ENCODE results near the gene NUDT1. TPM values are rescaled to one million over a fixed set of nuclear protein-coding genes. Genes with fewer than 3 reads are reported as not detected.

Gene NUDT1
- total RNA-seq, 2 donors from 2014 or later = 12.2 to 14.2 TPM

DNA sequence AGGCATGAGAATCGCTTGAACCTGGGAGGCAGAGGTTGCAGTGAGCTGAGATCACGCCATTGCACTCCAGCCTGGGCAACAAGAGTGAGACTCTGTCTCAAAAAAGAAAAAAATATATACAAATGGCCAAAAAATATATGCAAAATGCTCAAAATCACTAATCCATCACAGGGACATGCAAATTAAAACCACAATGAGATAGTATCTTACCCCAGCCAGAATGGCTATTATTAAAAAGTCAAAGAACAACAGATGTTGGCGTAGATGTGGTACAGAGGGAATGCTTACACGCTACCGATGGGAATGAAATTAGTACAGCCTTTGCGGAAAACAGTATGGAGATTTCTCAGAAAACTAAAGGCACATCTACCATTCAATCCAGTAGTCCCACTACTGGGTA lies 54.8 kb downstream of the NUDT1 start:
- DNase-seq (ENCODE audit: low spot score) = no peak
- Histone ChIP-seq H3K4me3 (no peak overlapping the region), H3K4me1 (peaks cover 0 to 6% of the 10 kb centered on the region in 2 donors), H3K36me3 (no peaks in the 10 kb centered on the region), H3K9me3 (no peaks in the 10 kb centered on the region), H3K27ac (no peak overlapping the region), H3K27me3 (no peaks in the 10 kb centered on the region)
- TF ChIP-seq, protein P1, sequence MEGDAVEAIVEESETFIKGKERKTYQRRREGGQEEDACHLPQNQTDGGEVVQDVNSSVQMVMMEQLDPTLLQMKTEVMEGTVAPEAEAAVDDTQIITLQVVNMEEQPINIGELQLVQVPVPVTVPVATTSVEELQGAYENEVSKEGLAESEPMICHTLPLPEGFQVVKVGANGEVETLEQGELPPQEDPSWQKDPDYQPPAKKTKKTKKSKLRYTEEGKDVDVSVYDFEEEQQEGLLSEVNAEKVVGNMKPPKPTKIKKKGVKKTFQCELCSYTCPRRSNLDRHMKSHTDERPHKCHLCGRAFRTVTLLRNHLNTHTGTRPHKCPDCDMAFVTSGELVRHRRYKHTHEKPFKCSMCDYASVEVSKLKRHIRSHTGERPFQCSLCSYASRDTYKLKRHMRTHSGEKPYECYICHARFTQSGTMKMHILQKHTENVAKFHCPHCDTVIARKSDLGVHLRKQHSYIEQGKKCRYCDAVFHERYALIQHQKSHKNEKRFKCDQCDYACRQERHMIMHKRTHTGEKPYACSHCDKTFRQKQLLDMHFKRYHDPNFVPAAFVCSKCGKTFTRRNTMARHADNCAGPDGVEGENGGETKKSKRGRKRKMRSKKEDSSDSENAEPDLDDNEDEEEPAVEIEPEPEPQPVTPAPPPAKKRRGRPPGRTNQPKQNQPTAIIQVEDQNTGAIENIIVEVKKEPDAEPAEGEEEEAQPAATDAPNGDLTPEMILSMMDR (IDR thresholded peaks at IDR 0.05) = no peak

DNA sequence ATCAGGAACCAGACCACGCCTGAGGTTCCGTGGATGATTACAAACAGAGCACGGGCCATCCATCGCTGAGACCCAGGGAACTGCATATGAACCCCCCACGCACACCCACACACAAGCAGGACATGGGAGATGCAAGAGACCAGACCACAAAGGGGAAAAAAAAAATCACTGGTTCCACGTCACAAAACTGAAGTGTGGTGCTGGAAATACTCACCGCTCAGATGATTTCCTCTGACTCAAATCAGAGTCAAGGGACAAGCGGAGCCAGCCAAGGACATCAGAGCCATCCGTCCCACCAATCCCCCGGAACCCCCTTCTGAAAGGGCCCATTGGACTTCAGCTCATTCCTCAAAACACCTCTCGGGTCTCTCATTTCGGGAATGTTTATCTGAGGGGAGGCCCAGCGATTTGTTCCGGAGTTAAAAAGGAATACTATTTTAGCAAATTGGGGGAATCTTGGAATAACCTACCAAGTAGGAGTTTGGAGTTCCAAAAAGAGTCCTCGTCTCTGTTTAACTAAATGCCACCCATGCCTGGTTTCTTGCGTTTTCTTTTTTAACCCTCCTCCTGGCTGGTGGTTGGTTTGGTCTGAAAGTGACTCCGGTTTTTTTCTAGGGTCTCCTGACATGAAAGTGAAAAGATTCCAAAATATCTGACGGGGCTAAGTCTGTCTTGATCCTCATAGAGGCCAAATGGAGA lies 57.3 kb downstream of the NUDT1 start:
- Histone ChIP-seq H3K4me3 (no peak overlapping the region), H3K9me3 (no peaks in the 10 kb centered on the region), H3K27me3 (no peaks in the 10 kb centered on the region), H3K36me3 (no peaks in the 10 kb centered on the region), H3K4me1 (peaks cover 0 to 7% of the 10 kb centered on the region in 2 donors), H3K27ac (peak overlapping the region; percentile 2 to 39)
- TF ChIP-seq, protein P1 (IDR thresholded peaks at IDR 0.05) = no peak
- peak; percentile 71 for DNase-seq (ENCODE audit: low spot score)

DNA sequence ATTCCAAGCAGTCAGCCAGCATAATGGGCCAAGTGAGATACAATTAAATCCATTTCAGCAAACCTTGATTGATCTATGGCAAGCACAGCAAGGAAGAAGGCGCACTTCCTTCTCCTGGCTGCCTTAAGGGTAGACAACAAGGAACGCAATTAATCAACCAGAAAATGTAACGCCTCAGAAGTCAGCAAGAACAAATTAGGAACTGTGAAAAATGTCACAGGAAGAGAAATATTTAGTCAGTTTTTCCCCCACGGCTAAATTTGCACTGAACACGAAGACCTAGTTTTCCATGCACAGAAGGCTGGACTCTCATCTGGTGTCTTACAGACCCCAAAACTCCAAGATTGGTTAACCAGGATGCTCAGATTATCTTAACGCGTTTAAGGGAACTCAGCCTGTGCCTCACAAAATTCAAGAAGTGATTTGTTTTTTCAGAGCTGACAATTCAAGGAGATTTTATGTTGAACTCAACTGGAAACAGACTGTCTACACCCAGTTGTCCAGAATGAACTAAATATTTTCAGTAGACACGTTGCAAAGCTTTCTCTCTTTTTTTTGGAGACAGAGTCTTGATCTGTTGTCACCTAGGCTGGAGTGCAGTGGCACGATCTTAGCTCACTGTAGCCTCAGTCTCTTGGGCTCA lies 58.0 kb downstream of the NUDT1 start:
- Histone ChIP-seq H3K36me3 (no peaks in the 10 kb centered on the region), H3K4me1 (peaks cover 0 to 15% of the 10 kb centered on the region in 2 donors), H3K27ac (peak overlapping the region; percentile 2 to 39), H3K27me3 (no peaks in the 10 kb centered on the region), H3K9me3 (no peaks in the 10 kb centered on the region), H3K4me3 (no peak overlapping the region)
- TF ChIP-seq, protein P1 (IDR thresholded peaks at IDR 0.05) = no peak
- no peak for DNase-seq (ENCODE audit: low spot score)

Small RNAs within 50 kb of the gene (microRNA-seq; reads per million reads assigned to microRNA genes)
- gene MIR6836 (ENCODE audit: borderline number of aligned reads in 2 of 2, borderline replicate concordance in 1 of 2) = 0 reads per million in 2 donors

Other genes starting within 250 kb of the NUDT1 start
- gene MAD1L1, start 9.3 kb upstream of the NUDT1 start, total RNA-seq = 10 to 100 TPM; 13.3 to 31.9 TPM
- 10 to 100 TPM; 13.2 to 13.7 TPM for gene MRM2, start within 50 bp of the NUDT1 start, total RNA-seq
- gene SNX8, start 72.2 kb downstream of the NUDT1 start, total RNA-seq = 10 to 100 TPM; 20.0 to 23.0 TPM
- gene EIF3B, start 112.6 kb downstream of the NUDT1 start, total RNA-seq = 10 to 100 TPM; 51.4 to 66.9 TPM
- gene CHST12, start 161.4 kb downstream of the NUDT1 start, total RNA-seq = 10 to 100 TPM; 14.2 to 15.0 TPM
- not detected for gene GRIFIN, start 234.2 kb downstream of the NUDT1 start, total RNA-seq

Data from right atrium auricular region (tissue), 2 donors.